A673 (cell line): ENCODE results near the gene MDGA2. TPM values are rescaled to one million over a fixed set of nuclear protein-coding genes. Genes with fewer than 3 reads are reported as not detected.
"Not testable (repeated sequence)": the region's sequence is repeated elsewhere in the genome, so short reads cannot be mapped to it uniquely, and the experiment has no call there.

ENCODE experiments used
- BruUV-seq: library from RNA; stranded (reverse); fragments of 400-500 nt; replicated peaks from 2 replicates; lab custom pipeline; 2021; lab: Mats Ljungman, UMichigan
- CTCF ChIA-PET: fragments of 300-600 bp; sonication (Branson Sonifier 250); formaldehyde crosslinking; loops from one replicate; lab custom pipeline; 2022; ENCODE audit warnings: antibody characterized with exemption; lab: Charles Lee
- POLR2A ChIA-PET: fragments of 300-600 bp; sonication (Branson Sonifier 250); formaldehyde crosslinking; loops from one replicate; lab custom pipeline; 2022; ENCODE audit warnings: antibody characterized with exemption; ENCODE audit not compliant: low non-redundant PET; lab: Charles Lee
- DNase-seq: peaks from one replicate; pipeline ENCODE4 v3.0.0-alpha.2; 2015; ENCODE audit warnings: low spot score
- H3K27ac ChIP-seq: fragments of 200-600 bp; sonication (generic); 2 replicates; pipeline ENCODE4 v1.5.1; 2016; ENCODE audit warnings: mixed run types, low read depth, mild to moderate bottlenecking, mixed read lengths, antibody characterized with exemption, low read length; ENCODE audit not compliant: poor library complexity, severe bottlenecking
- H3K27me3 ChIP-seq: fragments of 200-600 bp; sonication (generic); replicated peaks from 2 replicates; pipeline ENCODE4 v1.6.1; 2017; ENCODE audit warnings: mixed run types, low read depth, mild to moderate bottlenecking, mixed read lengths, antibody characterized with exemption, low read length; ENCODE audit not compliant: insufficient read depth, poor library complexity
- H3K36me3 ChIP-seq: fragments of 200-600 bp; sonication (generic); 2 replicates; pipeline ENCODE4 v1.6.1; 2016; ENCODE audit warnings: mixed run types, mild to moderate bottlenecking, mixed read lengths, antibody characterized with exemption, low read length; ENCODE audit not compliant: insufficient read depth, poor library complexity, severe bottlenecking
- H3K4me1 ChIP-seq: fragments of 200-600 bp; sonication (generic); 2 replicates; pipeline ENCODE4 v1.6.1; 2017; ENCODE audit warnings: mixed run types, mild to moderate bottlenecking, mixed read lengths, antibody characterized with exemption, low read length; ENCODE audit not compliant: insufficient read depth, poor library complexity, severe bottlenecking
- H3K4me3 ChIP-seq: fragments of 200-600 bp; sonication (generic); 2 replicates; pipeline ENCODE4 v1.5.1; 2016; ENCODE audit warnings: low read depth, mixed run types, mild to moderate bottlenecking, mixed read lengths, low read length; ENCODE audit not compliant: poor library complexity, severe bottlenecking
- H3K9me3 ChIP-seq: fragments of 200-600 bp; sonication (generic); 2 replicates; pipeline ENCODE4 v1.6.1; 2016; ENCODE audit warnings: mixed run types, low read depth, mild to moderate bottlenecking, mixed read lengths, antibody characterized with exemption, low read length; ENCODE audit not compliant: poor library complexity, severe bottlenecking
- EZH2 ChIP-seq: fragments of 200-600 bp; sonication (generic); IDR thresholded peaks from 2 replicates; pipeline ENCODE4 v1.6.1; 2017; ENCODE audit warnings: borderline replicate concordance, low read depth, mild to moderate bottlenecking, mixed read lengths, antibody characterized with exemption, low read length; ENCODE audit not compliant: poor library complexity, severe bottlenecking
- intact Hi-C: fragments of 100-400 bp; cut with micrococcal nuclease; formaldehyde crosslinking; loops from one replicate; pipeline ENCODE4 v1.10.0; 2022; ENCODE audit not compliant: unreplicated experiment
- total RNA-seq: library from RNA; stranded (reverse); gene quantifications from 2 replicates; pipeline ENCODE4 v1.2.3, GENCODE V29; 2021
- TF ChIP-seq, protein P1 (sequence below): fragments of 300-800, 200-600 bp; sonication (generic); conservative IDR thresholded peaks from 2 replicates; pipeline ENCODE4 v1.5.1; 2017; ENCODE audit warnings: low read depth, mild to moderate bottlenecking, antibody characterized with exemption, low read length, moderate library complexity, mixed read lengths

Gene MDGA2
- total RNA-seq, 1 experiment from 2014 or later = not detected

DNA sequence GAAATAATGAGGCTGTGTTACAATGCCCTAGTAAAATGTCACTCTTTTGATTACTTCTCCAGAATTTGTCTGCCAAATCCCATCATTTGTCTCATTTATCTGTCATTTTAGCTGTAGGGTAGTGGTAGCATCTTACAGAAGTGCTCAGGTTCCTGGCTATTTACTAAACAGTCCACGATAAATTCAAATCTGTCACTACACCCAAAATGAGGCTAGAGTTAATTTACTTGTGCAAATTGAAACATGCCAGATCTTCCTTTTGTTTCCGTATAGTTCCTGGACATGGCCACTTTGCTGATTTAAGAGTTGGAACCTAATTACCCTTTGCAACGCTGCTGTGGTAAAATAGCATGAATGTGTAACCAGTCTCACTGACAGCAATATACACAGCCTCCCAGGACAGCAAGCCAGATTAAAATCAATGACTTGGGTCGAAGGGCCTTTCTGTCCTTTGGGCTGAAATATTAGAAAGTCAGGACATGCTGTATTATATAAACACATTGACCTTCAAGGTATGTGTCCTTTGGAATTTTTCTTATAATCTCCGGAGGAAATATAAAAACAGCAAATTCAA, 485.4 kb downstream of the MDGA2 start:
- Histone ChIP-seq H3K4me1 (peaks cover 17% of the 10 kb centered on the region), H3K4me3 (no peak overlapping the region), H3K27me3 (no peaks in the 10 kb centered on the region), H3K9me3 (no peaks in the 10 kb centered on the region), H3K36me3 (no peaks in the 10 kb centered on the region), H3K27ac (no peak overlapping the region)
- CTCF ChIA-PET = no interaction called here
- BruUV-seq = no TSS peak
- TF ChIP-seq, protein P1, sequence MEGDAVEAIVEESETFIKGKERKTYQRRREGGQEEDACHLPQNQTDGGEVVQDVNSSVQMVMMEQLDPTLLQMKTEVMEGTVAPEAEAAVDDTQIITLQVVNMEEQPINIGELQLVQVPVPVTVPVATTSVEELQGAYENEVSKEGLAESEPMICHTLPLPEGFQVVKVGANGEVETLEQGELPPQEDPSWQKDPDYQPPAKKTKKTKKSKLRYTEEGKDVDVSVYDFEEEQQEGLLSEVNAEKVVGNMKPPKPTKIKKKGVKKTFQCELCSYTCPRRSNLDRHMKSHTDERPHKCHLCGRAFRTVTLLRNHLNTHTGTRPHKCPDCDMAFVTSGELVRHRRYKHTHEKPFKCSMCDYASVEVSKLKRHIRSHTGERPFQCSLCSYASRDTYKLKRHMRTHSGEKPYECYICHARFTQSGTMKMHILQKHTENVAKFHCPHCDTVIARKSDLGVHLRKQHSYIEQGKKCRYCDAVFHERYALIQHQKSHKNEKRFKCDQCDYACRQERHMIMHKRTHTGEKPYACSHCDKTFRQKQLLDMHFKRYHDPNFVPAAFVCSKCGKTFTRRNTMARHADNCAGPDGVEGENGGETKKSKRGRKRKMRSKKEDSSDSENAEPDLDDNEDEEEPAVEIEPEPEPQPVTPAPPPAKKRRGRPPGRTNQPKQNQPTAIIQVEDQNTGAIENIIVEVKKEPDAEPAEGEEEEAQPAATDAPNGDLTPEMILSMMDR = no peak
- TF ChIP-seq EZH2 = no peak
- intact Hi-C loops = no loop called here
- DNase-seq = no peak
- POLR2A ChIA-PET = no interaction called here

DNA sequence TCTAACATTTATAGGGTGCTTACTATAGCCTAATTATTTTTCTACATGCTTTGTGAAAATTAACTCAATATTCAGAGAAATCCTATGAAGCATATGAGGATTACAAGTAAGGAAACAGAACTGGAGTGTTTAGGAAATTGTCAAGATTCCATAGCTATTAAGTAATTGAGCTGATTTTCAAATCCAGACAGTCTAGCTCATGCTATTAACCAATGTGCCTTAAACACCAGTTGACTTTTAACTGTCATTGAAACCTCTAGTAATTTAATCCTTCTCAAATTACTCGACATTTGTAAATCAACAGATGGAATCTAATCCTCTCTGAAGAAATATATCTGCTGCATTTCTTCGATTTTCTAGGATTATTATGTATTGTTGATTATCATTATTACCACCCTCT, 488.9 kb downstream of the MDGA2 start:
- H3K27me3 ChIP-seq = no peaks in the 10 kb centered on the region
- CTCF ChIA-PET = no interaction called here
- POLR2A ChIA-PET = no interaction called here

DNA sequence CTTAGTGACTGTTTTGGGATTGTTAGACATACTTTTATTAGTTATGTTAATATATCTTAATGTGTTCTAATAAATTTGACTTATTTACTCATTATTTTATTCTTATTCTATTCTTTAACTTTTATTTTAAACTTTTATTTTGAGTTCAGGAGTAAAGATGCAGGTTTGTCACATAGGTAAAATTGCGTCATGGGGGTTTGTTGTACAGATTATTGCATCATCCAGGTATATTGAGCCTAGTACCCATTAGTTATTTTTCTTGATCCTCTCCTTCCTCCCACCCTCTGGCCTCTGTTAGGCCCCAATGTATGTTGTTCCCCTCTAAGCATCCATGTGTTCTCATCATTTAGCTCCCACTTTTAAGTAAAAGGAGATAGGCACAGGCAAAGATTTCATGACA, 495.5 kb downstream of the MDGA2 start:
- Histone ChIP-seq H3K27me3 (no peaks in the 10 kb centered on the region), H3K27ac (no peak overlapping the region), H3K36me3 (no peaks in the 10 kb centered on the region), H3K4me1 (no peaks in the 10 kb centered on the region), H3K4me3 (no peak overlapping the region), H3K9me3 (no peaks in the 10 kb centered on the region)
- ChIA-PET CTCF (no interaction called here), POLR2A (no interaction called here)
- BruUV-seq = no TSS peak
- DNase-seq = no peak
- TF ChIP-seq, protein P1 = no peak
- TF ChIP-seq EZH2 = no peak
- intact Hi-C loops = no loop called here

More for the DNA sequence above, 488.9 kb downstream of the MDGA2 start:
- Histone ChIP-seq H3K9me3 (no peaks in the 10 kb centered on the region), H3K36me3 (no peaks in the 10 kb centered on the region), H3K27ac (no peak overlapping the region), H3K4me1 (peaks cover 5% of the 10 kb centered on the region), H3K4me3 (no peak overlapping the region)
- intact Hi-C loops = no loop called here
- BruUV-seq = no TSS peak
- TF ChIP-seq EZH2 = no peak
- TF ChIP-seq, protein P1 = no peak
- peak; percentile 80 for DNase-seq

DNA sequence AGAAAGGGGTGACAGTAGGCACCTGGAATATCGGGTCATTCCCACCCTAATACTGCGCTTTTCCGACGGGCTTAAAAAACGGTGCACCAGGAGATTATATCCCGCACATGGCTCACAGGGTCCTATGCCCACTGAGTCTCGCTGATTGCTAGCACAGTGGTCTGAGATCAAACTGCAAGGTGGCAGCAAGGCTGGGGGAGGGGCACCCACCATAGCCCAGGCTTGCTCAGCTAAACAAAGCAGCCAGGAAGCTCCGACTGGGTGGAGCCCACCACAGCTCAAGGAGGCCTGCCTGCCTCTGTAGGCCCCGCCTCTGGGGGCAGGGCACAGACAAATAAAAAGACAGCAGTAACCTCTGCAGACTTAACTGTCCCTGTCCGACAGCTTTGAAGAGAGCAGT, 503.5 kb downstream of the MDGA2 start:
- POLR2A ChIA-PET, H3K4me3 ChIP-seq, H3K36me3 ChIP-seq, H3K27me3 ChIP-seq, H3K4me1 ChIP-seq, BruUV-seq, CTCF ChIA-PET, H3K27ac ChIP-seq, H3K9me3 ChIP-seq, DNase-seq, intact Hi-C loops: not testable (repeated sequence)
